Pancreas (tissue), 10 donors: ENCODE measurements around the gene SFSWAP. TPM values are rescaled to one million over a fixed set of nuclear protein-coding genes. Genes with fewer than 3 reads are reported as not detected.
"Not testable (repeated sequence)": the region's sequence is repeated elsewhere in the genome, so short reads cannot be mapped to it uniquely, and the experiment has no call there.

Experiments used
- ATAC-seq, 4 donors: fragments of 200-7000 bp; cut with Tn5 transposase; one replicate each; pipeline versions ENCODE4 v1.8.0 to v1.9.1; 2020; ENCODE audit warnings: mild to moderate bottlenecking in 4 of 4, moderate library complexity in 4 of 4
- DNase-seq, 6 donors: peaks; one replicate each; pipeline ENCODE4 v3.0.0-alpha.2; 2020
- FAIRE-seq: peaks from 2 replicates; lab custom pipeline; 2012; peaks lifted over from hg19 to GRCh38; lab: Jason Lieb, UNC
- H3K27ac ChIP-seq, 4 donors: fragments of 200-600 bp; sonication (generic); 1 replicate in 3 of 4; 2 replicates in 1 of 4; pipeline versions ENCODE4 v1.5.0 to v1.8.0; 2020
- H3K27me3 ChIP-seq, 4 donors: fragments of 200-600 bp; one replicate each; pipeline ENCODE4 v1.8.0; 2021
- H3K36me3 ChIP-seq, 3 donors: fragments of 200-600 bp; sonication (generic) in 1 of 3; one replicate each; pipeline versions ENCODE4 v1.5.0 to v1.8.0; 2020 to 2021
- H3K4me1 ChIP-seq, 3 donors: fragments of 200-600 bp; one replicate each; pipeline ENCODE4 v1.8.0; 2021
- H3K4me3 ChIP-seq, 4 donors: fragments of 200-600 bp; sonication (generic) in 2 of 4; one replicate each; pipeline versions ENCODE4 v1.5.0 to v1.8.0; 2020 to 2021
- H3K9me3 ChIP-seq, 4 donors: fragments of 200-600 bp; one replicate each; pipeline ENCODE4 v1.8.0; 2021
- WGBS, 2 donors: extraction: QIAGEN DNeasy Blood & Tissue Kit; methylation state at CpG; one replicate each; pipeline ENCODE4 v1.1.7; 2013; 5-methylcytosine and 5-hydroxymethylcytosine counted together
- intact Hi-C, 3 donors: fragments of 100-400 bp; cut with DNase I; formaldehyde crosslinking; loops; one replicate each; pipeline versions ENCODE4 v1.11.1 to v1.14.2; 2022
- polyA plus RNA-seq, 2 donors: library from polyadenylated mRNA; stranded (reverse); fragments of 200-250 nt; gene quantifications; one replicate each; pipeline ENCODE4 v1.2.3, GENCODE V29; 2013
- total RNA-seq, 6 donors: library from RNA; stranded (reverse); fragmentation: NEBNext Ultra II Directional in 4 of 6; extraction: Animal tissue kit (Norgen Biotek cat#: 25700) in 4 of 6; gene quantifications; one replicate each; pipeline versions ENCODE4 v1.2.1 to v1.2.4, GENCODE V29; 2021 to 2023
- TF ChIP-seq, protein P1 (sequence below), 4 donors: fragments of 200-600 bp; sonication (generic) in 3 of 4; IDR thresholded peaks; one replicate each; pipeline versions ENCODE4 v1.5.0 to v1.8.0; 2021; ENCODE audit warnings: antibody characterized with exemption in 4 of 4
- donor health status: healthy with polysubstance abuse.
- donor health status: DM: no; HTN: no; CAD: no; lungs with moderate emphysema.
- donor health status: DM: no; HTN: no; CAD: no.
- donor health status: control.
- donor health status: control.
- donor health status: Bipolar disorder and iron deficiency.
- donor health status: DM: yes; HTN: yes; CAD: no.
- donor health status: DM: no; HTN: no; CAD: no.
- donor health status: DM: no; HTN: no; CAD: no.
- donor health status: DM: yes; HTN: yes; CAD: no.

Gene SFSWAP
- total and polyA plus RNA-seq, 8 donors: 12.9 to 50.7 (median 20.6) TPM

DNA sequence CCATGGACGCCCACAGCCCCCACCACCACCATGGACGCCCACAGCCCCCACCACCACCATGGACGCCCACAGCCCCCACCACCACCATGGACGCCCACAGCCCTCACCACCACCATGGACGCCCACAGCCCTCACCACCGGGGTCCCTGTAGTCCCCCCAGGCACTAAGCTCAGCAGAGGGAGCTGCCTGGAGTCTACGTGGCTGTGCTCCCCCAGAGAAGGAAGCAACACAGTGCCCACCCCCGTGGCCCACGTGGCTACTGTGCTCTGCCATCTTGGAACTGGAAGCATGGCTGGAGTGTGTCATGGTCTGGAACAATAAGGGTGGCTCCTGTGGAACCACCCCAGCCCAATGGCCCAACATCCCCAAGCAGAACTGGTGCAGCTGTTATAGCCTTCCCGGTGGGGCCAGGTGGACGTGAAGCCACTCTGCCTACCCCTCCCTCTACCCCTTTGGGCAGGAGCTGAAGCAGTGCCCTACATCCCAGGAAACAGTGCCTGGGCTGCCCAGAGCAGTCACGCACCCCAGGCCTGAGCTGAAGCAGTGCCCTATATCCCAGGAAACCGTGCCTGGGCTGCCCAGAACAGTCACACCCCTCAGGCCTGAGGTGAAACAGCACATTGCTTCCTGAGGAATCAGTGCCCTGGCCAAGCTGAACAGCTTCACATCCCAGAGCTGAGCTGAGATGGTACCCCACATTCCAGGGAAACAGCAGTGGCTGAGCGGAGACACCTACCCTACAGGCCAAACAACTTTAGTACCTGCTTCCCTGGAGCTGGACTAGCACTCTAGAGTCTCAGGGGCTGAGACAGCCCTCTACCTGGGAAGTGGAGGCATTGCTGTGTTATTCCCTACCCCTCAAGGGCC, 9.0 kb upstream of the SFSWAP start:
- H3K27me3 ChIP-seq: no peaks in the 10 kb centered on the region

DNA sequence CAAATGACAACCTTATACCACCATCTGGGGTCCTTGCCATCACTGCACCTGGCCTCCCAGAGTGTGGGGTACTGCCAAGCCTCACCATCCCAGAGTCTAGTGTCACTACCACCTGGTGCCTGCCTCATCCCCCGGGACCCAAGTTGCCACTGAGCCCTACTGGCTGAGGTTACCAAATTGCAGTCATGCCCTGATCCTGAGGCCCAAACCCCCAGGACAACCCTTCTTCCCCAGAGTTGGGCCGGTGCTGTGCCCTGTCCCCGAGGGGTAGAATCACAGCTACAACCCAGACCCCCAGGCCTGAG, 8.4 kb upstream of the SFSWAP start:
- DNase-seq (no peak), FAIRE-seq (no peak), ATAC-seq (no peak)
- H3K27ac ChIP-seq: no peak overlapping the region
- no peaks in the 10 kb centered on the region for H3K27me3 ChIP-seq
- no peaks in the 10 kb centered on the region for H3K36me3 ChIP-seq
- WGBS, 2 donors: 82 to 96% methylated on average over 3 of the region's 3 CpGs
- H3K4me1 ChIP-seq: no peaks in the 10 kb centered on the region
- intact Hi-C loops: no loop called here
- H3K9me3 ChIP-seq: no peaks in the 10 kb centered on the region
- TF ChIP-seq, protein P1, sequence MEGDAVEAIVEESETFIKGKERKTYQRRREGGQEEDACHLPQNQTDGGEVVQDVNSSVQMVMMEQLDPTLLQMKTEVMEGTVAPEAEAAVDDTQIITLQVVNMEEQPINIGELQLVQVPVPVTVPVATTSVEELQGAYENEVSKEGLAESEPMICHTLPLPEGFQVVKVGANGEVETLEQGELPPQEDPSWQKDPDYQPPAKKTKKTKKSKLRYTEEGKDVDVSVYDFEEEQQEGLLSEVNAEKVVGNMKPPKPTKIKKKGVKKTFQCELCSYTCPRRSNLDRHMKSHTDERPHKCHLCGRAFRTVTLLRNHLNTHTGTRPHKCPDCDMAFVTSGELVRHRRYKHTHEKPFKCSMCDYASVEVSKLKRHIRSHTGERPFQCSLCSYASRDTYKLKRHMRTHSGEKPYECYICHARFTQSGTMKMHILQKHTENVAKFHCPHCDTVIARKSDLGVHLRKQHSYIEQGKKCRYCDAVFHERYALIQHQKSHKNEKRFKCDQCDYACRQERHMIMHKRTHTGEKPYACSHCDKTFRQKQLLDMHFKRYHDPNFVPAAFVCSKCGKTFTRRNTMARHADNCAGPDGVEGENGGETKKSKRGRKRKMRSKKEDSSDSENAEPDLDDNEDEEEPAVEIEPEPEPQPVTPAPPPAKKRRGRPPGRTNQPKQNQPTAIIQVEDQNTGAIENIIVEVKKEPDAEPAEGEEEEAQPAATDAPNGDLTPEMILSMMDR (IDR thresholded peaks at IDR 0.05): no peak
- H3K4me3 ChIP-seq: no peak overlapping the region

More for the DNA sequence above, 9.0 kb upstream of the SFSWAP start:
- Histone ChIP-seq H3K36me3 (no peaks in the 10 kb centered on the region), H3K4me3 (no peak overlapping the region), H3K4me1 (no peaks in the 10 kb centered on the region), H3K9me3 (no peaks in the 10 kb centered on the region), H3K27ac (no peak overlapping the region)
- FAIRE-seq (no peak), ATAC-seq (no peak), DNase-seq (no peak)
- intact Hi-C loops: no loop called here
- TF ChIP-seq, protein P1 (IDR thresholded peaks at IDR 0.05): no peak
- 84 to 87% methylated on average over 8 to 11 of the region's 14 CpGs for WGBS, 2 donors

GRCh38 chr12:131703161-131703560, 7.7 kb upstream of the SFSWAP start:
- no peak for DNase-seq
- H3K27ac ChIP-seq: no peak overlapping the region
- H3K4me3 ChIP-seq: no peak overlapping the region
- no peak for FAIRE-seq
- no peaks in the 10 kb centered on the region for H3K4me1 ChIP-seq
- no peaks in the 10 kb centered on the region for H3K36me3 ChIP-seq
- intact Hi-C loops: no loop called here
- no peak for ATAC-seq
- TF ChIP-seq, protein P1 (IDR thresholded peaks at IDR 0.05): no peak
- no peaks in the 10 kb centered on the region for H3K27me3 ChIP-seq
- H3K9me3 ChIP-seq: no peaks in the 10 kb centered on the region

DNA sequence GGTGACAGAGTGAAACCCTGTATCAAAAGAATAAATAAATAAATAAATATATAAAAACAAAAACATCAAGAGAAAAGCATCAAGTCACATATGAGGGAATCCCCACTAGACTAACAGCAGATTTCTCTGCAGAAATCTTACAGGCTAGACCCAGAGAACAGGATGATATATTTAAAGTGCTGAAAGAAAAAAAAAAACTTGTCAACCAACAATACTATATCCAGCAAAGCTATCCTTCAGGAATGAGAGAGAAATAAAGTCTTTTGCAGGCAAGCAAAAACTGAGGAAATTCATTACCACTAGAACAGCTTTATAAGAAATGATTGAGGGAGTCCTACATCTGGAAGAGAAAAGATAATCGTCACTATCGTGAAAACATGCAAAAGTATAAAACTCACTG, 6.4 kb upstream of the SFSWAP start:
- Histone ChIP-seq H3K27ac (no peak overlapping the region), H3K27me3 (no peaks in the 10 kb centered on the region), H3K4me1 (no peaks in the 10 kb centered on the region), H3K36me3 (no peaks in the 10 kb centered on the region), H3K9me3 (no peaks in the 10 kb centered on the region), H3K4me3 (no peak overlapping the region)
- no peak for ATAC-seq
- TF ChIP-seq, protein P1 (IDR thresholded peaks at IDR 0.05): no peak
- DNase-seq: no peak
- WGBS, 2 donors: 88 to 93% methylated on average over 2 of the region's 2 CpGs
- intact Hi-C loops: no loop called here
- FAIRE-seq: no peak

- H3K4me1 ChIP-seq, DNase-seq, H3K9me3 ChIP-seq, H3K27me3 ChIP-seq, H3K27ac ChIP-seq, H3K36me3 ChIP-seq, intact Hi-C loops, ATAC-seq, H3K4me3 ChIP-seq, FAIRE-seq: not testable (repeated sequence)
- WGBS, 2 donors: 67 to 76% methylated on average over 4 of the region's 4 CpGs
These were observed 4.2 kb upstream of the SFSWAP start for GRCh38 chr12:131706709-131707108.
